ENCODE data around the gene CHKA.

DNA sequence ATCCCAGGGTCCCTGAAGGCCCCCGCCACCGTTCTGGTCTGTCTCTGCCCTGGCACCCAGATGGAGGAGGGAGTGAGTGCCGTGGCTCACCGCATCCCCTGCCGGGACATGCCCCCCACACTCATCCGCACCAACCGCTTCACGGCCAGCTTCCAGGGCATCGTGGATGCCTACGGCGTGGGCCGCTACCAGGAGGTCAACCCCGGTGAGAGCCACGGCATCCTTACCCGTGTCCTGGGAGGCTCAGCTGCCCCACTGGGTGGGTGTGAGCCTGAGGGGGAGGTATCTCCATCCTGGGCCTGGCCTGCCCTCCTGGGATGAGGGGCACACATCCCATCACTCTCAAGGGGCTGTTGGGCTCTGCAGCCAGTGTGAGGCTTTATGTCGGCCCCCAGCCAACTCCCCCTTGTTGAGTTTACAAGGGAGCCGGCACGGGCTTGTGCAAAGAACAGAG is 76.3 kb downstream of the CHKA start:
- no peak for TF ChIP-seq EZH2 (IDR thresholded peaks at IDR 0.05; ENCODE audit: low read depth, low read length, severe bottlenecking)
- no peak for TF ChIP-seq SIN3A (conservative IDR thresholded peaks at IDR 0.05 in 1 of 2, IDR thresholded peaks at IDR 0.05 in 1 of 2; ENCODE audit: low read depth in 1 of 2, low read length in 2 of 2)
- TF ChIP-seq, protein P1, sequence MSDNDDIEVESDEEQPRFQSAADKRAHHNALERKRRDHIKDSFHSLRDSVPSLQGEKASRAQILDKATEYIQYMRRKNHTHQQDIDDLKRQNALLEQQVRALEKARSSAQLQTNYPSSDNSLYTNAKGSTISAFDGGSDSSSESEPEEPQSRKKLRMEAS (IDR thresholded peaks at IDR 0.05) = no peak
- TF ChIP-seq CTCF (IDR thresholded peaks at IDR 0.05; ENCODE audit: control extremely low read depth in 1 of 3, insufficient read depth in 1 of 3, low read depth in 1 of 3, low read length in 3 of 3) = no peak
- TF ChIP-seq YY1 (IDR thresholded peaks at IDR 0.05; ENCODE audit: low read depth, low read length) = no peak

All from H1 (cell line).